Common myeloid progenitor, CD34-positive (primary cell): ENCODE measurements around the gene PPP1R13L.

ENCODE experiments used
- CTCF ChIA-PET: fragments of 350-600 bp; sonication (Branson Sonifier 250); formaldehyde crosslinking; loops from one replicate; lab custom pipeline; 2021; ENCODE audit warnings: antibody characterized with exemption; lab: Charles Lee
- POLR2A ChIA-PET: fragments of 350-600 bp; sonication (Branson Sonifier 250); formaldehyde crosslinking; loops from one replicate; lab custom pipeline; 2021; ENCODE audit warnings: antibody characterized with exemption; lab: Charles Lee
- DNase-seq, 3 donors: peaks; one replicate each; pipeline versions ENCODE4 v3.0.0 to v3.0.0-alpha.2; 2013
- H3K27ac ChIP-seq, 2 experiments: 1 replicate in 1 of 2; 2 replicates in 1 of 2; pipeline ENCODE4 v1.7.0; 2013; ENCODE audit warnings: inconsistent platforms in 2 of 2, low read length in 2 of 2, mild to moderate bottlenecking in 2 of 2, low read depth in 1 of 2, moderate library complexity in 1 of 2; ENCODE audit not compliant: severe bottlenecking in 2 of 2, insufficient read depth in 1 of 2, poor library complexity in 1 of 2
- H3K27me3 ChIP-seq, 5 experiments: replicated peaks in 2 of 5; 1 replicate in 3 of 5; 2 replicates in 2 of 5; pipeline versions ENCODE4 v1.6.1 to v1.7.0; 2013; ENCODE audit warnings: low read length in 4 of 5, mild to moderate bottlenecking in 2 of 5, moderate library complexity in 2 of 5, inconsistent platforms in 1 of 5; ENCODE audit not compliant: insufficient read depth in 5 of 5, control insufficient read depth in 4 of 5
- H3K36me3 ChIP-seq, 4 experiments: 1 replicate in 2 of 4; 2 replicates in 2 of 4; pipeline versions ENCODE4 v1.6.1 to v1.7.0; 2013; ENCODE audit warnings: low read length in 3 of 4, control low read depth in 1 of 4, mild to moderate bottlenecking in 1 of 4; ENCODE audit not compliant: control insufficient read depth in 4 of 4, insufficient read depth in 4 of 4
- H3K4me1 ChIP-seq, 4 experiments: 1 replicate in 3 of 4; 2 replicates in 1 of 4; pipeline versions ENCODE4 v1.6.1 to v1.7.1; 2013; ENCODE audit warnings: low read length in 3 of 4, mild to moderate bottlenecking in 3 of 4, control low read depth in 1 of 4, inconsistent platforms in 1 of 4, moderate library complexity in 1 of 4; ENCODE audit not compliant: control insufficient read depth in 4 of 4, insufficient read depth in 4 of 4; ENCODE audit errors: control extremely low read depth in 1 of 4
- H3K4me3 ChIP-seq, 7 experiments: 1 replicate in 4 of 7; 2 replicates in 3 of 7; pipeline versions ENCODE4 v1.5.1 to v1.7.0; 2013; ENCODE audit warnings: mild to moderate bottlenecking in 7 of 7, low read length in 6 of 7, moderate library complexity in 6 of 7, inconsistent platforms in 2 of 7, low read depth in 2 of 7, control low read depth in 1 of 7; ENCODE audit not compliant: insufficient read depth in 4 of 7, control insufficient read depth in 1 of 7; ENCODE audit errors: extremely low read depth in 1 of 7
- H3K9me3 ChIP-seq, 5 experiments: 1 replicate in 4 of 5; 2 replicates in 1 of 5; pipeline versions ENCODE4 v1.6.1 to v1.7.1; 2013; ENCODE audit warnings: low read length in 4 of 5, mild to moderate bottlenecking in 2 of 5, inconsistent platforms in 1 of 5, low read depth in 1 of 5, moderate library complexity in 1 of 5; ENCODE audit not compliant: control insufficient read depth in 4 of 5, insufficient read depth in 2 of 5; ENCODE audit errors: control extremely low read depth in 1 of 5
- WGBS: methylation state at CpG from one replicate; pipeline ENCODE4 v1.1.5; 2013; ENCODE audit not compliant: insufficient coverage; 5-methylcytosine and 5-hydroxymethylcytosine counted together

Gene PPP1R13L

DNA sequence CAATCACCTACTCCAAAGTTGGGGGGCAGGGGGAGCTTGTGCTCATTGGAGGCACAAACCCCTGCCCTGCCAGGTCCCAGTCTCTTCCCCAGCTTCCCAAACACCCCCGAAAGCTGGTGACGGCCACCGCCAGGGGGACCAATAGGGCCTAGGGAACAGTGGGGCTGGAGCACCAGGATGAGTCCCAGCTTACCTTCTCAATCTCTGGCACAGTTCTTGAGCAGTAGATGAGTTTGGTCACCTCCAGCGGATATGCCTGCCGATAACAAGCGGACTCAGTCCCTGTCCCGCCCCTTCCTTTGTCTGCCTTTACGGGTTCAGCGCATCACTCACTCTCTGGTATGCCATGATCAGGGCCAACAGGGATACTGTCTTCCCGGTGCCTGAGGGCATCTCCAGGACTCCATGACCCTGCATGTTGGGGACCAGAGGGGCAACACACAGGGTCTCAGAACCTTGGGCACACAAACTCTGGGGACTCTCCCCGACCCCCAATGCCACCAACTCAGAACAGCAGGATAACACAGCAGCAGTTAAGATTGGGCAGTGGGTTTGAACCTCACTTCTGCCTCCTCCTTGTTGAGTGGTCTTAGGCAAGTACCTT, 36.0 kb downstream of the PPP1R13L start:
- ChIA-PET POLR2A (no interaction called here), CTCF (interaction anchor here (1.0 kb wide), 1 partner anchor 10 kb away, joined by 3 read pairs; no protein-coding TSS in a partner anchor)
- Histone ChIP-seq H3K36me3 (peaks cover 2 to 13% (median 3%) of the 10 kb centered on the region in 4 experiments), H3K9me3 (no peaks in the 10 kb centered on the region), H3K4me3 (no peak overlapping the region), H3K27ac (no peak overlapping the region), H3K4me1 (peaks cover 0 to 10% (median 5%) of the 10 kb centered on the region in 4 experiments), H3K27me3 (no peaks in the 10 kb centered on the region)
- 98% methylated on average over 10 of the region's 11 CpGs for WGBS
- DNase-seq: no peak

DNA sequence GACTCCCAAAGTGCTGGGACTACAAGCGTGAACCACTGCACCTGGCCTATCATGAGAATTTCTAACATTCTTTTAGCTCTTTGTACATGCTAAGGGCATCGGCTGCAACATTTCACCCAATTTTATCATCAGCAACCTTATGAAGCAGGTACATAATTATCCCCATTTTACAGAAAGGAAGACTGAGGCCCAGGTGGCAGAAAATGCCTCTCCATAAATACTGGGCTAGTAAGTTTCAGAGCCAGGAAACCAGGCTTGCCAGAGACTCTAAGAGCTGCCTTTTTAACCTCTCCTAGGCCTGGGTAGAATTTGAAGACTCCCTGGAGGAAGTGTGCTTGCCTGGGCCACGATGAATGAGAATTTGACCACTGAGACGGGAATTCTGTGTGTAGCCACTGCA, 36.7 kb downstream of the PPP1R13L start:
- no peak for DNase-seq
- H3K4me1 ChIP-seq: peaks cover 0 to 10% (median 5%) of the 10 kb centered on the region in 4 experiments
- CTCF ChIA-PET: interaction anchor here (1.0 to 1.5 kb wide), 2 partner anchors 10 to 13 kb away, joined by 3 to 4 read pairs; no protein-coding TSS in a partner anchor
- H3K9me3 ChIP-seq: no peaks in the 10 kb centered on the region
- WGBS: 100% methylated on average over 4 of the region's 4 CpGs
- H3K36me3 ChIP-seq: peaks cover 2 to 20% (median 7%) of the 10 kb centered on the region in 4 experiments
- POLR2A ChIA-PET: interaction anchor here (0.6 kb wide), 1 partner anchor 203 kb away, joined by 4 read pairs; no protein-coding TSS in a partner anchor
- no peak overlapping the region for H3K4me3 ChIP-seq
- H3K27ac ChIP-seq: no peak overlapping the region
- H3K27me3 ChIP-seq: no peaks in the 10 kb centered on the region

DNA sequence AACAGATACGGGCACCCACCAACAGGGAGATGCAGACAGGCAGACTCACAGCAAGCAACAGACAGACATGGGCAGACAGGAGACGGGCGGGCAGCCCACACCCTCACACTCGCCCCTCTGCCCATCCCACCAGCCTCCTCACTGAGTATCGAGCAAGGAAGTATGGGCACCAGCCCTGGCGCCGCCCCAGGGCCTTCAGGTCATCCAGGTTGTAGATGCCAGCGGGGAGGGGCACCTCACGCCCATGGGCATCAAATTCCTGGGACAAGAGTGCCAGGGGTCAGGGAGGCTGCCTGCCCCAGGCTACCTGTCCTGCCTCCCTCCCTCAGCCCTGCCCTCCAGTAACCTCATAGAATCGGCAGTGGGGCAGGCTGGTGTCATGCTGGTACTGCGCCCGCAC, 40.2 kb downstream of the PPP1R13L start:
- Histone ChIP-seq H3K27ac (no peak overlapping the region), H3K27me3 (no peaks in the 10 kb centered on the region), H3K9me3 (no peaks in the 10 kb centered on the region), H3K4me3 (no peak overlapping the region), H3K36me3 (peaks cover 6 to 39% (median 19%) of the 10 kb centered on the region in 4 experiments), H3K4me1 (no peaks in the 10 kb centered on the region)
- 93% methylated on average over 11 of the region's 12 CpGs for WGBS
- ChIA-PET CTCF (no interaction called here), POLR2A (no interaction called here)
- no peak for DNase-seq

DNA sequence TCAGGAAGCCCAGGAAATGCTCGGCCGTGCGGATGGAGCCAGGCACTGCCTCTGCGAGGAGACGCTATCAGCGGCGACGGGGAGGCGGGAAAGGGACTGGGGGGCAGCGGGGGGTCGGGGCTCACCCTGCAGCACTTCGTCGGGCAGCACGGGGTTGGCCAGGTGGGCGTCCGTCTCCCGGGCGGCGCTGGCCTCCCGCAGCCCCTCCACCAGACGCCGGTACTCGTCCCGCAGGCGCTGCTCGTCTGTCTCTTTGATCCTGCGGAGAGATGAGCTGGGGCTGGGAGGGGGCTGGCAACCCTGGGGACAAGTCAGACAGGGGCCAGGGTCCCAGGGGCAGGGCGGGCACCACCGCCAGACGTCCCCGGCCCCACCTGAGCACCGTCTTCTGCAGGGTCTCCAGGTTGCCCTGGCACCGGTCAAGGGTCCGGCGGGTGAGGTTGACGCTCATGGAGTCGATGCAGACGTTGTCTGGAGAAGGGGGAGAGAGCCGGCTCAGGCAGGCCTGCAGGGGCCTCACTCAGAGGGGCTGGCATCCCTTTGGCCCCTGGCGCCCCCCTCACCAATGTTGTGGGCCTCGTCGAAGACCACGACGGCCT, 40.9 kb downstream of the PPP1R13L start:
- no peak for DNase-seq
- Histone ChIP-seq H3K36me3 (peaks cover 6 to 46% (median 22%) of the 10 kb centered on the region in 4 experiments), H3K27ac (no peak overlapping the region), H3K9me3 (no peaks in the 10 kb centered on the region), H3K4me3 (no peak overlapping the region), H3K4me1 (no peaks in the 10 kb centered on the region), H3K27me3 (no peaks in the 10 kb centered on the region)
- WGBS: 98% methylated on average over 33 of the region's 44 CpGs
- ChIA-PET CTCF (no interaction called here), POLR2A (no interaction called here)

DNA sequence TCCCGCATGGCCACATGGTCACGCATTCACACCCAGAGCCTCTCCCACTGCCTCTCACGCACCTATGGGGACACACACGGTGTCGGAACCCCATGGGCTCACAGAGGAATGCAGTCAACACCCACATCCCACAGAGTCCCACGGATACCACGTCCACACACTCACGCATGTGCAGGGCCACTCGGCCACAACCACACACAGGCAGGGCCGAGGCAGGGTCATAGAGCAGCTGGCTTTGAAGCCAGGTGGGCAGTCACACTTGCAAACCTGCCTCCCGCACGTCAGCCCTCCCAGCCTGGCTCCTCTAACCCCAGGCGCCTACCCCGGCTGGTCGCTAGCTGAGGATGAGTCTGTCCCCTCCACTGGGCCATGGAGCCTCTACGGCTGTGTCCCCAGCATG, 42.6 kb downstream of the PPP1R13L start:
- ChIA-PET POLR2A (no interaction called here), CTCF (no interaction called here)
- no peaks in the 10 kb centered on the region for H3K4me1 ChIP-seq
- no peaks in the 10 kb centered on the region for H3K9me3 ChIP-seq
- DNase-seq: no peak
- no peak overlapping the region for H3K27ac ChIP-seq
- no peak overlapping the region for H3K4me3 ChIP-seq
- H3K27me3 ChIP-seq: no peaks in the 10 kb centered on the region
- peaks cover 4 to 59% (median 24%) of the 10 kb centered on the region in 4 experiments for H3K36me3 ChIP-seq
- 92% methylated on average over 14 of the region's 16 CpGs for WGBS

DNA sequence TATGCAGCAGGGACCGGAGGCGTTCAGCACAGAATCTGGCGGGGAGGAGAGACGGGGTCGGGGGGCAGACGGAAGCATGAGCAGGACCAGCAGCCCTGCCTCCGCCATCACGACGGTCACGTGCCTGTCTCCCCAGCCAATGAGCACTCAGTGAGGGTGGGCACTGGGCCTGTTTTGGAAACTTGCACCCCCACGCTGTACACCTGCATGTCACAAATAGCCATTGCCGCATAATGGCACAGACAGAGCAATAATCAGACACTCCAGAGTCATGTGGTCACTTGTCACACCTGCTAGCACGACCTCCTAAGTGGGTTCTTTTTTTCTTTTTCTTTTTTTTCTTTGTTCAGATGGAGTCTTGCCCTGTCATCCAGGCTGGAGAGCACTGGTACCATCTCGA, 43.3 kb downstream of the PPP1R13L start:
- Histone ChIP-seq H3K4me1 (no peaks in the 10 kb centered on the region), H3K27me3 (no peaks in the 10 kb centered on the region), H3K9me3 (no peaks in the 10 kb centered on the region), H3K36me3 (peaks cover 4 to 66% (median 28%) of the 10 kb centered on the region in 4 experiments), H3K27ac (no peak overlapping the region), H3K4me3 (no peak overlapping the region)
- ChIA-PET CTCF (interaction anchor here (0.7 kb wide), 1 partner anchor 11 kb away, joined by 3 read pairs; no protein-coding TSS in a partner anchor), POLR2A (interaction anchor here (0.6 kb wide), 1 partner anchor 101 kb away, joined by 3 read pairs; no protein-coding TSS in a partner anchor)
- 94% methylated on average over 12 of the region's 14 CpGs for WGBS
- DNase-seq: no peak

DNA sequence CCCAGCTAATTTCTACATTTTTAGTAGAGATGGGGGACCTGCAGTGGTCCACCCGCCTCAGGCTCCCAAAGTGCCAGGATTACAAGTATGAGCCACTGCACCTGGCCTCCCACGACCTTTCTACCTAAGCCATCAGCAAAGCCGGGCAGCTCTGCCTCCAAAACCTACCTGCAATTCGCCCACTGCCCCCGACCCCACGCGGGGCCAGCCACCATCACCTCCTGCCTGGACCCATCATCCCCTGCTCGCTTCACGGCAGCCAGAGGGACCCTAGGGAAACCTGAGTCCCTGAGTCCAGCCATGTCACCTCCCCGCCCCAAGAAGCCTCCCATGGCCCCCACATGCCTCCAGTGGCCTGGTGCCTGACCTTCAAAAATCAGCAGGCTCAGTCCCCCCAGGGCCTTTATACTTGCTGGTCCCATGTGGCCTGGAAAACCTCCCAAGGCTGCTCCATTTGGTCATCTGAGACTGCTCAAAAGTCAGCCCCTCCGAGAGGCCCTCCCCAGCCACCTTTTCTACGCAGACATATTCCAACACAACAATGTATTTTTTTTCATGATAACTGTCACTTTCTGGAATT, 46.6 kb downstream of the PPP1R13L start:
- no peaks in the 10 kb centered on the region for H3K9me3 ChIP-seq
- no peak for DNase-seq
- ChIA-PET CTCF (no interaction called here), POLR2A (no interaction called here)
- H3K27me3 ChIP-seq: no peaks in the 10 kb centered on the region
- H3K4me1 ChIP-seq: no peaks in the 10 kb centered on the region
- H3K4me3 ChIP-seq: no peak overlapping the region
- 94% methylated on average over 10 of the region's 12 CpGs for WGBS
- H3K27ac ChIP-seq: no peak overlapping the region
- H3K36me3 ChIP-seq: peaks cover 4 to 77% (median 36%) of the 10 kb centered on the region in 4 experiments
